HFF-Myc (cell line): ENCODE results near the gene SPNS2.

Experiments used
- DNase-seq: peaks from one replicate; pipeline ENCODE4 v3.0.0-alpha.2; 2011; ENCODE audit warnings: low read depth; ENCODE audit errors: extremely low read depth
- H3K4me3 ChIP-seq: replicated peaks from 2 replicates; pipeline ENCODE4 v1.5.1; 2011; ENCODE audit warnings: low read depth, mild to moderate bottlenecking, control low read depth, low read length
- CTCF ChIP-seq: IDR thresholded peaks from 2 replicates; pipeline ENCODE4 v1.5.1; 2012; ENCODE audit warnings: mild to moderate bottlenecking, low read depth, low read length, control low read depth; ENCODE audit errors: missing control alignments

The SPNS2 gene

DNA sequence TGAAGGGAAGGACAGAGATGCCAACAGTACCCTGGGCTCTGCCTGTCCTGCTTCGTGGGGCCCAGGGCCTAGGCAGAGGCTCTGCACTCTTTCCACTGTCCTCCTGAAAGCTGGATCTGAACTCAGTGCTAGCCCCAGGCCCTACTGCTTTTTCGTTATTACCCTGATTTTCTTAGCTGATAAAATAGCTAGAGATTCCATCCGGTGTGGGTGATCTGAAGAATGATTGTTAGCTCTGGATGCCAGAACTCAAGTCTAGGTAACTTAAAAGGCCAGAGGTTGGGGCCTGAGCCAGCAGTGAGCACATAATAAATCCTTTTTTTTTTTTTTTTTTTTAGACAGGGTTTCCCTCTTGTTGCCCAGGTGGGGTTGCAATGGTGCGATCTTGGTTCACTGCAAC lies 58.3 kb downstream of the SPNS2 start:
- no peak for TF ChIP-seq CTCF
- no peak for DNase-seq
- no peak overlapping the region for H3K4me3 ChIP-seq

- DNase-seq: no peak
- no peak overlapping the region for H3K4me3 ChIP-seq
- TF ChIP-seq CTCF: no peak
Observed at GRCh38 chr17:4557626-4558346, 59.1 kb downstream of the SPNS2 start.

GRCh38 chr17:4558347-4558971 lies 59.8 kb downstream of the SPNS2 start:
- H3K4me3 ChIP-seq: no peak overlapping the region
- TF ChIP-seq CTCF: no peak
- DNase-seq: no peak

- H3K4me3 ChIP-seq: no peak overlapping the region
- TF ChIP-seq CTCF: no peak
- DNase-seq: no peak
Observed at GRCh38 chr17:4559139-4559791, 60.6 kb downstream of the SPNS2 start.

GRCh38 chr17:4559966-4560365 lies 61.3 kb downstream of the SPNS2 start:
- TF ChIP-seq CTCF: no peak
- no peak overlapping the region for H3K4me3 ChIP-seq

GRCh38 chr17:4560421-4560820 lies 61.7 kb downstream of the SPNS2 start, which contains the start of gene GGT6:
TSS of gene GGT6 (minus strand) at chr17:4560577. CDS start at chr17:4560521, 56 bp downstream.
- no peak within 1 kb of the TSS for H3K4me3 ChIP-seq

More at GRCh38 chr17:4559966-4560365, 61.3 kb downstream of the SPNS2 start:
- DNase-seq: no peak

More at GRCh38 chr17:4560421-4560820, 61.7 kb downstream of the SPNS2 start, which contains the start of gene GGT6:
- TF ChIP-seq CTCF: no peak
- DNase-seq: no peak
